GM13976 (cell line): ENCODE measurements around the gene CSNK1G2.

Source experiments
- DNase-seq: peaks from one replicate; pipeline ENCODE4 v3.0.0; 2012; ENCODE audit warnings: low spot score
- CTCF ChIP-seq: IDR thresholded peaks from 2 replicates; pipeline ENCODE4 v1.5.1; 2012; ENCODE audit warnings: borderline replicate concordance, mild to moderate bottlenecking; ENCODE audit not compliant: insufficient read depth; ENCODE audit errors: extremely low read depth, missing control alignments, control extremely low read depth
- in situ Hi-C: fragments of 300-500 bp; cut with MboI; formaldehyde crosslinking; loops from one replicate; pipeline ENCODE4 v1.12.0; 2022; ENCODE audit warnings: low sequenced_read_pairs, mixed read lengths, inconsistent platforms; ENCODE audit not compliant: unreplicated experiment

The CSNK1G2 gene

GRCh38 chr19:2014731-2015607 is 74.0 kb downstream of the CSNK1G2 start:
- in situ Hi-C loops = no loop called here
- no peak for TF ChIP-seq CTCF
- peak; percentile 81 for DNase-seq

- DNase-seq = no peak
- TF ChIP-seq CTCF = no peak
- in situ Hi-C loops = no loop called here
Measured at GRCh38 chr19:2015608-2015950, 74.6 kb downstream of the CSNK1G2 start, which contains the start of gene BTBD2. TSS of gene BTBD2 (minus strand) at chr19:2015714. CDS start at chr19:2015703, 11 bp downstream.

GRCh38 chr19:2016041-2016807 is 75.3 kb downstream of the CSNK1G2 start:
- no peak for TF ChIP-seq CTCF
- in situ Hi-C loops = no loop called here
- DNase-seq = peak; percentile 92

GRCh38 chr19:2018752-2019151 is 77.8 kb downstream of the CSNK1G2 start:
- no peak for DNase-seq
- TF ChIP-seq CTCF = no peak
- in situ Hi-C loops = no loop called here

- no peak for TF ChIP-seq CTCF
- in situ Hi-C loops = no loop called here
- no peak for DNase-seq
Measured at GRCh38 chr19:2021453-2022140, 80.6 kb downstream of the CSNK1G2 start.

- in situ Hi-C loops = no loop called here
- DNase-seq = no peak
- TF ChIP-seq CTCF = no peak
Measured at GRCh38 chr19:2022289-2022688, 81.3 kb downstream of the CSNK1G2 start.
